Measurements from ENCODE around the gene GPBAR1. TPM values are rescaled to one million over a fixed set of nuclear protein-coding genes. Genes with fewer than 3 reads are reported as not detected.

GPBAR1 gene
- polyA plus RNA-seq, 3 donors, result 1.2 to 2.0 (median 2.0) TPM

Other genes with a start within 250 kb of the GPBAR1 start
- under 1 TPM; 0.09 to 0.41 (median 0.23) TPM for gene RUFY4, start 191.8 kb upstream of the GPBAR1 start, polyA plus RNA-seq (ENCODE audit: insufficient read length in 3 of 3)
- gene CXCR2, start 135.0 kb upstream of the GPBAR1 start, polyA plus RNA-seq (ENCODE audit: insufficient read length in 3 of 3), result under 1 TPM; 0.11 to 0.58 (median 0.17) TPM
- under 1 TPM in 2 of 3 donors, not detected in 1; 0.06 to 0.16 TPM for gene CXCR1, start 94.1 kb upstream of the GPBAR1 start, polyA plus RNA-seq (ENCODE audit: insufficient read length in 3 of 3)
- 100 to 1,000 TPM; 228 to 253 (median 236) TPM for gene ARPC2, start 43.8 kb upstream of the GPBAR1 start, polyA plus RNA-seq (ENCODE audit: insufficient read length in 3 of 3)
- gene AAMP, start 9.1 kb downstream of the GPBAR1 start, polyA plus RNA-seq (ENCODE audit: insufficient read length in 3 of 3), result 100 to 1,000 TPM; 115 to 132 (median 117) TPM
- gene PNKD, start 9.5 kb downstream of the GPBAR1 start, polyA plus RNA-seq (ENCODE audit: insufficient read length in 3 of 3), result 100 to 1,000 TPM in 2 of 3 donors, 10 to 100 TPM in 1; 87.3 to 104 (median 103) TPM
- gene TMBIM1, start 31.5 kb downstream of the GPBAR1 start, polyA plus RNA-seq (ENCODE audit: insufficient read length in 3 of 3), result 10 to 100 TPM; 80.7 to 94.1 (median 87.4) TPM
- 1 to 10 TPM; 4.5 to 8.0 (median 4.9) TPM for gene CATIP, start 95.8 kb downstream of the GPBAR1 start, polyA plus RNA-seq (ENCODE audit: insufficient read length in 3 of 3)
- 1 to 10 TPM in 2 of 3 donors, under 1 TPM in 1; 0.99 to 2.2 (median 1.6) TPM for gene SLC11A1, start 121.3 kb downstream of the GPBAR1 start, polyA plus RNA-seq (ENCODE audit: insufficient read length in 3 of 3)
- gene CTDSP1, start 138.9 kb downstream of the GPBAR1 start, polyA plus RNA-seq (ENCODE audit: insufficient read length in 3 of 3), result 100 to 1,000 TPM; 122 to 161 (median 157) TPM
- gene VIL1, start 158.1 kb downstream of the GPBAR1 start, polyA plus RNA-seq (ENCODE audit: insufficient read length in 3 of 3), result 10 to 100 TPM; 21.3 to 41.5 (median 21.6) TPM

Measured in renal cortex interstitium (tissue), 3 donors.